Psoas muscle (tissue), 8 donors: Measurements from ENCODE around the gene SPSB2. TPM values are rescaled to one million over a fixed set of nuclear protein-coding genes. Genes with fewer than 3 reads are reported as not detected.

Experiments
- ATAC-seq, 4 donors: fragments of 200-7000 bp; cut with Tn5 transposase; one replicate each; pipeline ENCODE4 v1.9.1; 2020; ENCODE audit warnings: moderate library complexity in 3 of 4, mild to moderate bottlenecking in 2 of 4
- DNase-seq, 2 donors: peaks; one replicate each; pipeline ENCODE4 v3.0.0-alpha.2; 2020
- H3K27ac ChIP-seq: fragments of 200-600 bp; one replicate; pipeline ENCODE4 v1.8.0; 2022
- H3K27me3 ChIP-seq, 3 donors: fragments of 200-600 bp in 1 of 3; one replicate each; pipeline versions ENCODE4 v1.6.1 to v1.8.0; 2013 to 2022; ENCODE audit warnings: low read length in 2 of 3, mild to moderate bottlenecking in 2 of 3, moderate library complexity in 1 of 3; ENCODE audit not compliant: insufficient read depth in 3 of 3
- H3K36me3 ChIP-seq, 2 donors: fragments of 200-600 bp in 1 of 2; one replicate each; pipeline versions ENCODE4 v1.6.1 to v1.8.0; 2013 to 2022; ENCODE audit warnings: low read depth in 1 of 2, mild to moderate bottlenecking in 1 of 2, moderate library complexity in 1 of 2; ENCODE audit not compliant: insufficient read depth in 1 of 2
- H3K4me1 ChIP-seq: fragments of 200-600 bp; one replicate; pipeline ENCODE4 v1.8.0; 2022
- H3K4me3 ChIP-seq: fragments of 200-600 bp; one replicate; pipeline ENCODE4 v1.8.0; 2022; ENCODE audit warnings: mild to moderate bottlenecking
- H3K9me3 ChIP-seq: fragments of 200-600 bp; one replicate; pipeline ENCODE4 v1.8.0; 2022
- WGBS, 3 donors: extraction: QIAGEN DNeasy Blood & Tissue Kit; methylation state at CpG; one replicate each; pipeline versions ENCODE4 v1.1.6 to v1.1.7; 2013; 5-methylcytosine and 5-hydroxymethylcytosine counted together
- intact Hi-C, 2 donors: fragments of 100-400 bp; cut with DNase I; formaldehyde crosslinking; loops; one replicate each; pipeline versions ENCODE4 v1.11.0 to v1.14.2; 2022
- polyA plus RNA-seq, 3 donors: library from polyadenylated mRNA; stranded (reverse); fragments of 200-250 nt; gene quantifications; one replicate each; pipeline ENCODE4 v1.2.3, GENCODE V29; 2013
- total RNA-seq, 4 donors: library from RNA; stranded (reverse); fragmentation: NEBNext Ultra II Directional in 2 of 4; extraction: Animal tissue kit (Norgen Biotek cat#: 25700) in 2 of 4; gene quantifications; one replicate each; pipeline versions ENCODE4 v1.2.1 to v1.2.4, GENCODE V29; 2021 to 2023
- TF ChIP-seq, protein P1 (sequence below): fragments of 200-600 bp; IDR thresholded peaks from one replicate; pipeline ENCODE4 v1.8.0; 2022; ENCODE audit warnings: antibody characterized with exemption
- donor health status: healthy with polysubstance abuse.
- donor health status: DM: no; HTN: no; CAD: no; lungs with moderate emphysema.
- donor health status: Bipolar disorder and iron deficiency.
- donor health status: healthy.
- donor health status: DM: yes; HTN: yes; CAD: no.
- donor health status: DM: no; HTN: no; CAD: no.
- donor health status: DM: no; HTN: no; CAD: no.
- donor health status: DM: yes; HTN: yes; CAD: no.

Gene SPSB2
- total and polyA plus RNA-seq, 7 donors = 2.4 to 10.2 (median 4.3) TPM

DNA sequence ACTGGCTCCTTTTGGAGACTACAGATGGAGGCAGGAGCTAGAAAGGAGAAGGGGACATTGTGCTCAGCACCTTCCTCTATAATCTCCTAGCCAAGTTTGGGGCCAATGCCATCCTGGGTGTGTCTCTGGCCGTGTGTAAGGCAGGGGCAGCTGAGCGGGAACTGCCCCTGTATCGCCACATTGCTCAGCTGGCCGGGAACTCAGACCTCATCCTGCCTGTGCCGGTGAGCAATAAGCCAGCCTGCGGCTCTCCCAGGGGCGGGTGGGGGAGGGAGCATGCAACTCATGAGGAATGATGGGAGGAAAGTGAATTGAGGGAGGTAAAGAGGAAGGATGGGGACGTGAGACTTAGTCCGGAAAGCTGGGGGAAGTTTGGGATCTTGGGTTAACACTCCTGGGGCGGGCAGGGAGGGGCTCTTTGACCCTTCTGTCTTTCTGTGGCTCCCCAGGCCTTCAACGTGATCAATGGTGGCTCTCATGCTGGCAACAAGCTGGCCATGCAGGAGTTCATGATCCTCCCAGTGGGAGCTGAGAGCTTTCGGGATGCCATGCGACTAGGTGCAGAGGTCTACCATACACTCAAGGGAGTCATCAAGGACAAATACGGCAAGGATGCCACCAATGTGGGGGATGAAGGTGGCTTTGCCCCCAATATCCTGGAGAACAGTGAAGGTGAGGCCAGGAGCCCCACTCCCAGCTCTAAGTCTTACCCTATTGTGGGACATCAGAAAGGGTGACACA is 44.6 kb upstream of the SPSB2 start:
- Histone ChIP-seq H3K4me3 (no peak overlapping the region), H3K27ac (no peak overlapping the region), H3K36me3 (no peaks in the 10 kb centered on the region), H3K9me3 (no peaks in the 10 kb centered on the region), H3K27me3 (peaks cover 0 to 19% (median 17%) of the 10 kb centered on the region in 3 donors), H3K4me1 (no peaks in the 10 kb centered on the region)
- TF ChIP-seq, protein P1, sequence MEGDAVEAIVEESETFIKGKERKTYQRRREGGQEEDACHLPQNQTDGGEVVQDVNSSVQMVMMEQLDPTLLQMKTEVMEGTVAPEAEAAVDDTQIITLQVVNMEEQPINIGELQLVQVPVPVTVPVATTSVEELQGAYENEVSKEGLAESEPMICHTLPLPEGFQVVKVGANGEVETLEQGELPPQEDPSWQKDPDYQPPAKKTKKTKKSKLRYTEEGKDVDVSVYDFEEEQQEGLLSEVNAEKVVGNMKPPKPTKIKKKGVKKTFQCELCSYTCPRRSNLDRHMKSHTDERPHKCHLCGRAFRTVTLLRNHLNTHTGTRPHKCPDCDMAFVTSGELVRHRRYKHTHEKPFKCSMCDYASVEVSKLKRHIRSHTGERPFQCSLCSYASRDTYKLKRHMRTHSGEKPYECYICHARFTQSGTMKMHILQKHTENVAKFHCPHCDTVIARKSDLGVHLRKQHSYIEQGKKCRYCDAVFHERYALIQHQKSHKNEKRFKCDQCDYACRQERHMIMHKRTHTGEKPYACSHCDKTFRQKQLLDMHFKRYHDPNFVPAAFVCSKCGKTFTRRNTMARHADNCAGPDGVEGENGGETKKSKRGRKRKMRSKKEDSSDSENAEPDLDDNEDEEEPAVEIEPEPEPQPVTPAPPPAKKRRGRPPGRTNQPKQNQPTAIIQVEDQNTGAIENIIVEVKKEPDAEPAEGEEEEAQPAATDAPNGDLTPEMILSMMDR = no peak
- DNase-seq (no peak), ATAC-seq (no peak)
- intact Hi-C loops = no loop called here
- 76 to 80% (median 79%) methylated on average over 13 to 14 of the region's 14 CpGs for WGBS, 3 donors

DNA sequence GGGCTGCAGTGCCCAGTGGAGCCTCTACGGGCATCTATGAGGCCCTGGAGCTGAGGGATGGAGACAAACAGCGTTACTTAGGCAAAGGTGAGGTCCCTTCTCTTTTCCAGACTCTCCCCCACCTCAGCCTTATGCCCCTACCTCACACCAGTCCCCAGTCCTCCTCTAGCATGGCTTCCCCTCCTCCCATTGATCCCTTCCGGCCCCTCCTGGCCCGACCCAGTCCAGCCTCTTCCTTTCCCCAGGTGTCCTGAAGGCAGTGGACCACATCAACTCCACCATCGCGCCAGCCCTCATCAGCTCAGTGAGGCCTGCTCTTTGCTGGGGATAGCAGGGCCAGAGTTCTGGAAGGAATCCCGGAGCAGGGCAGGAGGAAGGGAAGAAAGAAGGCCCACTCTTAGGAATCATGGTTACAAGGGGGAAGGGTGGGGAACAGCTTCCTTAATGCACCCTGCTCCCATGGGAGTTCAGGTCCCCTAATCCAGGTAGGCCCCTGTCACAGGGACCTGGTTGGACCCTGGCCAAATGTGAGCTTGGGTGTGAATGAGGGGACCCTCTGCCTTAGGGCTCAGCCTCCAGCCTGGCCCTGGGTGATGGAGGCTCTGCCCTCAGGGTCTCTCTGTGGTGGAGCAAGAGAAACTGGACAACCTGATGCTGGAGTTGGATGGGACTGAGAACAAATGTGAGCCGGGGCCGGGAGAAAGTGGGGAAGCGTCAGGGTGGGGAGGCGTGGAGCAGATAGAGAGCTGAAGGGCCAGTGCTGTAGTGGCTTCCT is 43.5 kb upstream of the SPSB2 start:
- no peaks in the 10 kb centered on the region for H3K9me3 ChIP-seq
- TF ChIP-seq, protein P1 = no peak
- no peak overlapping the region for H3K4me3 ChIP-seq
- no peaks in the 10 kb centered on the region for H3K4me1 ChIP-seq
- no peaks in the 10 kb centered on the region for H3K36me3 ChIP-seq
- 87 to 91% (median 90%) methylated on average over 11 of the region's 11 CpGs for whole genome bisulfite sequencing, 3 donors
- no peak for DNase-seq
- no peak for ATAC-seq
- H3K27ac ChIP-seq = no peak overlapping the region
- intact Hi-C loops = no loop called here
- peaks cover 0 to 20% (median 17%) of the 10 kb centered on the region in 3 donors for H3K27me3 ChIP-seq

DNA sequence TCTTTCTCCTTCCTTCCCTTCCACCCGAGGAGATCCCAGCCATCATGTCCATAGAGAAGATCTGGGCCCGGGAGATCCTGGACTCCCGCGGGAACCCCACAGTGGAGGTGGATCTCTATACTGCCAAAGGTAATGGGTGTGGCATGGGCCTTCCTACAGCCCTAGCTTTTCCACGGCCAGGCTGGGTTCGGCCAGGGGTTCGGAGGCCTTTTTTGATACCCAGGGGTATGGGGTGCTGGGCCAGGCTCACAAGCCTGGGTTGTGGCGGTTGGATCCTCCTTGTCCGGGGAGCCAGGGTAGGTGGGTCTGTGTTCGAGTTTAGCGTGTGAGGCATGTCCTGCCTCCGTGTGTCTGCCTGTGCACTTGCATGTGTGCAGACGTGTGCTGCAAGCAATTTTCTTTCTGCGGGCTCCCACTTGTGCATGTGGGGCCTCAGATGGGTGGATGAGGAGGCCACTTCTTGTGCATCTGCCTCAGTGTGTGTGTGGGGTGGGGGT is 42.7 kb upstream of the SPSB2 start:
- no peaks in the 10 kb centered on the region for H3K9me3 ChIP-seq
- ATAC-seq (no peak), DNase-seq (no peak)
- H3K27me3 ChIP-seq = peaks cover 0 to 20% (median 17%) of the 10 kb centered on the region in 3 donors
- TF ChIP-seq, protein P1 = no peak
- H3K4me3 ChIP-seq = no peak overlapping the region
- H3K4me1 ChIP-seq = no peaks in the 10 kb centered on the region
- 82 to 87% (median 83%) methylated on average over 14 of the region's 14 CpGs for WGBS, 3 donors
- no peaks in the 10 kb centered on the region for H3K36me3 ChIP-seq
- intact Hi-C loops = no loop called here
- no peak overlapping the region for H3K27ac ChIP-seq

DNA sequence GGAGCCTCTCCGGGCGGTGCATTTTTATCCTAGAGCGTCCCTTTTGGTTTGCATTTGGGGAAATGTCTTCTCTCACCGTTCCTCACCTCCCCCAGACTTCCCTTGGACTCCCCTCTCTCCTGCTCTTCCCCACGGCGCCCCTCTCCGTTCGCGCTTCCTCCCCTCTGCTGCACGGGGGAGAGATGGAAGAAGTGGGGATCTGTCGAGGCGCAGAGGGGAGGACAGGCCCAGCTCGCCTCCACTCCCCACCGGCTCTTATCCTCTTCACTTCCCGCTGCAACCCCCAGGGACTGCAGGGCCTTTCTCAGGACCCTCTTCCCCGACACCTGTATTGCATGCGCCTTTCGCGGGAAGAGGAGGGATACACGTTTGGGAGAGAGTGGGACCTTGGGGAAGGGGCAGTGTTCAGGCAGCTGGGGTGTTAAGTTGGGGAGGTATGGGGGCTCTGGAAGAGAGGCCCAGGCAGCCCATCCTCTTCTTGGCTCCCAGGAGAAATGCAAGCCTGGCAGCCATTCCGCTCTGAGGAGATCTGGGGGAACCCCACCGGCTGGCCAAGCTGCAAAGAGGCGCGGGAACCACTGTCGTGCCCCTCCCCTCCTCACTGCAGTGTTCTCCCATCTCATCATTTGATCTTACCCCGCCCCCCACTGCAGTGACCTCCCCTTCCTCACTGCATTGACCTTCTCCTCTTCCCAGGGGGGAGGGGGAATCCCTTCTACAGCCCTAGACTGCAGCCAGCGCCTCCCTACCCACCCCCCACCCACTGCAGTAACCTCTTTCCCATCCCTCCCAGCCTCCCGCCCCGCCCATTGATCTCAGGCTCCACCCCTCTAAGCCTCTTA is 42.1 kb upstream of the SPSB2 start:
- WGBS, 3 donors = 22 to 29% (median 26%) methylated on average over 26 to 29 of the region's 29 CpGs
- Histone ChIP-seq H3K4me3 (peak overlapping the region; percentile 68), H3K27ac (peak overlapping the region; percentile 7), H3K36me3 (no peaks in the 10 kb centered on the region), H3K27me3 (peaks cover 0 to 20% (median 17%) of the 10 kb centered on the region in 3 donors), H3K4me1 (no peaks in the 10 kb centered on the region), H3K9me3 (no peaks in the 10 kb centered on the region)
- DNase-seq (no peak), ATAC-seq (peak in 1 of 4 donors; percentile 5)
- TF ChIP-seq, protein P1 = no peak
- intact Hi-C loops = no loop called here
